Measurements from ENCODE around the gene CD177. TPM values are rescaled to one million over a fixed set of nuclear protein-coding genes. Genes with fewer than 3 reads are reported as not detected.

The CD177 gene
- total RNA-seq, 1 experiment from 2014 or later: not detected

DNA sequence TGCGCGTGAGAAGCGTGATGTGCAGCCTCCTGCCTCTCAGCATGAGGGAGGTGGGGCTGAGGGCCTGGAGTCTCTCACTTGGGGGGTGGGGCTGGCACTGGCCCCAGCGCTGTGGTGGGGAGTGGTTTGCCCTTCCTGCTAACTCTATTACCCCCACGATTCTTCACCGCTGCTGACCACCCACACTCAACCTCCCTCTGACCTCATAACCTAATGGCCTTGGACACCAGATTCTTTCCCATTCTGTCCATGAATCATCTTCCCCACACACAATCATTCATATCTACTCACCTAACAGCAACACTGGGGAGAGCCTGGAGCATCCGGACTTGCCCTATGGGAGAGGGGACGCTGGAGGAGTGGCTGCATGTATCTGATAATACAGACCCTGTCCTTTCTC is 8.7 kb downstream of the CD177 start:
- CTCF ChIA-PET: no interaction called here

More for the DNA sequence above, 8.7 kb downstream of the CD177 start:
- H3K4me1 ChIP-seq (ENCODE audit: control insufficient read depth in 1 of 2, insufficient read depth in 2 of 2, low read length in 2 of 2): no peaks in the 10 kb centered on the region
- no peak overlapping the region for H3K27ac ChIP-seq (ENCODE audit: low read depth, low read length)
- no peaks in the 10 kb centered on the region for H3K9me2 ChIP-seq (ENCODE audit: insufficient read depth)
- H3K27me3 ChIP-seq (ENCODE audit: insufficient read depth, low read length): peaks cover 4% of the 10 kb centered on the region
- no peaks in the 10 kb centered on the region for H3K36me3 ChIP-seq (ENCODE audit: control insufficient read depth in 1 of 2, insufficient read depth in 2 of 2, low read length in 2 of 2)
- TF ChIP-seq CEBPB (IDR thresholded peaks at IDR 0.05; ENCODE audit: low read depth): no peak
- TF ChIP-seq CBX3 (IDR thresholded peaks at IDR 0.05; ENCODE audit: low read depth): no peak
- TF ChIP-seq POLR2AphosphoS5 (IDR thresholded peaks at IDR 0.05; ENCODE audit: low read depth, low read length): no peak
- TF ChIP-seq, protein P1, sequence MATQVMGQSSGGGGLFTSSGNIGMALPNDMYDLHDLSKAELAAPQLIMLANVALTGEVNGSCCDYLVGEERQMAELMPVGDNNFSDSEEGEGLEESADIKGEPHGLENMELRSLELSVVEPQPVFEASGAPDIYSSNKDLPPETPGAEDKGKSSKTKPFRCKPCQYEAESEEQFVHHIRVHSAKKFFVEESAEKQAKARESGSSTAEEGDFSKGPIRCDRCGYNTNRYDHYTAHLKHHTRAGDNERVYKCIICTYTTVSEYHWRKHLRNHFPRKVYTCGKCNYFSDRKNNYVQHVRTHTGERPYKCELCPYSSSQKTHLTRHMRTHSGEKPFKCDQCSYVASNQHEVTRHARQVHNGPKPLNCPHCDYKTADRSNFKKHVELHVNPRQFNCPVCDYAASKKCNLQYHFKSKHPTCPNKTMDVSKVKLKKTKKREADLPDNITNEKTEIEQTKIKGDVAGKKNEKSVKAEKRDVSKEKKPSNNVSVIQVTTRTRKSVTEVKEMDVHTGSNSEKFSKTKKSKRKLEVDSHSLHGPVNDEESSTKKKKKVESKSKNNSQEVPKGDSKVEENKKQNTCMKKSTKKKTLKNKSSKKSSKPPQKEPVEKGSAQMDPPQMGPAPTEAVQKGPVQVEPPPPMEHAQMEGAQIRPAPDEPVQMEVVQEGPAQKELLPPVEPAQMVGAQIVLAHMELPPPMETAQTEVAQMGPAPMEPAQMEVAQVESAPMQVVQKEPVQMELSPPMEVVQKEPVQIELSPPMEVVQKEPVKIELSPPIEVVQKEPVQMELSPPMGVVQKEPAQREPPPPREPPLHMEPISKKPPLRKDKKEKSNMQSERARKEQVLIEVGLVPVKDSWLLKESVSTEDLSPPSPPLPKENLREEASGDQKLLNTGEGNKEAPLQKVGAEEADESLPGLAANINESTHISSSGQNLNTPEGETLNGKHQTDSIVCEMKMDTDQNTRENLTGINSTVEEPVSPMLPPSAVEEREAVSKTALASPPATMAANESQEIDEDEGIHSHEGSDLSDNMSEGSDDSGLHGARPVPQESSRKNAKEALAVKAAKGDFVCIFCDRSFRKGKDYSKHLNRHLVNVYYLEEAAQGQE (IDR thresholded peaks at IDR 0.05; ENCODE audit: low read depth): no peak
- TF ChIP-seq, protein P2, sequence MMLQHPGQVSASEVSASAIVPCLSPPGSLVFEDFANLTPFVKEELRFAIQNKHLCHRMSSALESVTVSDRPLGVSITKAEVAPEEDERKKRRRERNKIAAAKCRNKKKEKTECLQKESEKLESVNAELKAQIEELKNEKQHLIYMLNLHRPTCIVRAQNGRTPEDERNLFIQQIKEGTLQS (IDR thresholded peaks at IDR 0.05): no peak
- no peak for TF ChIP-seq SP1 (IDR thresholded peaks at IDR 0.05; ENCODE audit: low read depth)
- TF ChIP-seq SRF (IDR thresholded peaks at IDR 0.05; ENCODE audit: low read depth): no peak
- no peak for TF ChIP-seq POLR2A (IDR thresholded peaks at IDR 0.05; ENCODE audit: borderline replicate concordance, extremely low read depth, insufficient read depth, insufficient read length)
- TF ChIP-seq EZH2phosphoT487 (IDR thresholded peaks at IDR 0.05; ENCODE audit: borderline replicate concordance): no peak
- TF ChIP-seq FOSL1 (IDR thresholded peaks at IDR 0.05; ENCODE audit: low read depth): no peak
- no peak overlapping the region for H2AFZ ChIP-seq (ENCODE audit: low read depth, low read length, poor library complexity, severe bottlenecking)
- H3K4me2 ChIP-seq (ENCODE audit: low read length): no peak overlapping the region
- RAD21 ChIA-PET (ENCODE audit: low non-redundant PET in 1 of 2, low total read pairs in 2 of 2, uncharacterized antibody in 2 of 2, unreplicated experiment in 2 of 2): no interaction called here
- H3K9me3 ChIP-seq (ENCODE audit: control insufficient read depth in 1 of 2, insufficient read depth in 1 of 2, low read depth in 1 of 2, low read length in 2 of 2): no peaks in the 10 kb centered on the region
- no peak for DNase-seq (ENCODE audit: low read depth, low spot score)
- H4K20me1 ChIP-seq (ENCODE audit: insufficient read depth): no peaks in the 10 kb centered on the region
- intact Hi-C loops (cut with micrococcal nuclease): no loop called here
- no peak for ATAC-seq
- POLR2A ChIA-PET: no interaction called here
- H3K9ac ChIP-seq (ENCODE audit: low read length): no peak overlapping the region
- no TSS peak for BruUV-seq (replicated peaks)
- H3K4me3 ChIP-seq (replicated peaks in 1 of 2; ENCODE audit: low read depth in 1 of 2, low read length in 2 of 2): no peak overlapping the region
- H3K79me2 ChIP-seq (ENCODE audit: insufficient read depth, low read length): no peaks in the 10 kb centered on the region
